NCI-H446 treated with DMSO at 0.1 percent for 48 hours (cell line): ENCODE measurements around the gene XAGE5.
"Not testable (repeated sequence)": the region's sequence is repeated elsewhere in the genome, so short reads cannot be mapped to it uniquely, and the experiment has no call there.

Experiments
- DNase-seq: peaks from one replicate; lab custom pipeline; 2025; lab: John Stamatoyannopoulos, UW

The XAGE5 gene, protein sequence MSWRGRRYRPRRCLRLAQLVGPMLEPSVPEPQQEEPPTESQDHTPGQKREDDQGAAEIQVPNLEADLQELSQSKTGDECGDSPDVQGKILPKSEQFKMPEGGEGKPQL

DNA sequence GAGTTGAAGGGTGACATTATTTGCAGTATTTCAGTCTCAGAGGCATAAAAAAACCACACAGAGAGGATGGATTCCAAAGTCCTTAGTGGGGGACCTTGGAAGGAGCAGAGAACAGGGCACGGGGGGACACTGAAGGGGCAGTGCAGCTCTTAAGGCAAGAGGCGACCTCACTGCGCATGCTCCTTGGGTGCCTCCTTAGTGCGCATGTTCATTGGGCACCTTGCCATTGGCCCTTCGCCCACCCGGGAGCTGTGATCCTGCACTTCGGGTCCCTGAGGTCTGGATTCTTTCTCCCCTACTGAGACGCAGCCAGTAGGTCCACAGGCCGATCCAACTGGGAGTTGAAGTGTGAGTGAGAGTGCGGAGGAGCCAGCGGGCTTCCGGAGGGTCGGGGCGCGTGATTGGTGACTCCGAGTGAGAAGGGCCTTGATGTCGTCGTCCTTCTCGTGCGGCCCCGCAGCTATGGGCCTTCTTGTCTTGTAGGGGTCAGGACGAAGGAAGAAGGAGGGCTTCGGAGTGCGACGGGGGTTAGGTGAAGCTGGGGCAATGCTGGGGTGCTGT is at the start of gene XAGE5:
TSS of gene XAGE5 (plus strand) at position 223 of the 561 bp plus-strand sequence. CDS start 1,280 bp downstream, outside the sequence.
- DNase-seq: no peak

DNA sequence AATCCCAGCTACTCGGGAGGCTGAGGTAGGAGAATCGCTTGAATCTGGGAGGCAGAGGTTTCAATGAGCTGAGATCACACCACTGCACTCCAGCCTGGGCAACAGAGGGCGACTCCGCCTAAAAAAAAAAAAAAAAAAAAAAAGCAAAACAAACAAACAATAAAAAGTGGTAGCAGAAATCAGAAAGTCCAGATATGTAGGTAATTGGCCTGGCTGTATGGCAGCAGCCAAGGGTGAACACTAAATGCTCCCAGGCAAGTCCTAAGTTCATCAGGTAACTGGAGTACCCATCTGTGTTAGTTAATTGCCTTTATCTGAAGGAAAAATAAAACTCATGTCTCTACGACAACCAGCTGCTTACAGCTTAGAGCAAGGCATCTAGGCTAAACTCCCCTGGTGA is 45.1 kb upstream of the XAGE5 start:
- DNase-seq: not testable (repeated sequence)

DNA sequence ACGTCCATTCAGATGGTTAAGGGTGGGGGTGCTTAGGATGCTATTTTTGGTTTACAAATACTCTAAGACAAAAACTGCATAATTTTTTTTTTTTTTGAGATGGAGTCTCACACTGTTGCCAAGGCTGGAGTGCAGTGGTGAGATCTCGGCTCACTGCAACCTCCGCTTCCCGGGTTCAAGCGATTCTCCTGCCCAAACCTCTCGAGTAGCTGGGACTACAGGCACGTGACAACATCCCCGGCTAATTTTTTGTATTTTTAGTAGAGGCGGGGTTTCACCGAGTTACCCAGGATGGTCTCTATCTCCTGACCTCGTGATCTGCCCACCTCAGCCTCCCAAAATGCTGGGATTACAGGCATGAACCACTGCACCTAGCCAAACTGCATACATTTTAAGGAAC is 37.6 kb upstream of the XAGE5 start:
- not testable (repeated sequence) for DNase-seq

DNA sequence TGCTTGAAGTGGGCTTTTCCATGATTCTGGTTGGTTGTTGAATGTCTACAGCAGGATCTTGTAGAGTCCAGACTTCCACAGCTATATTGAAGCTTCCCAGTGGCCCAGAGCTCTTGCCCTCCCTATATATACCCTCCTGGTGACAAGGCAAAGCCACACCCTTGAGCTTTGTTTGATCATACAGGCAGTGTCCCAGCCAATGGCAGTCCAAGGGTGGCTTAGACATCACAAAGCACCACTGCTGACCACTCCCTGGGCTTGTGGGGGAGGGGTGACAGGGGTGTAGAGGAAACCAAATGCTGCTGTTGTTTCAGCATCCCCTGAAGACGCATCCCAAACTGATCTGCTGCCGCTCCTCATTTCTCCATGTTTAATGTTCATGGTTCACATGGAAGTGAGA is 13.8 kb upstream of the XAGE5 start, which contains the start of gene SPANXN5:
TSS of gene SPANXN5 (minus strand) at position 101 of the 400 bp plus-strand sequence. CDS start at position 22, 79 bp downstream.
- DNase-seq: not testable (repeated sequence)

DNA sequence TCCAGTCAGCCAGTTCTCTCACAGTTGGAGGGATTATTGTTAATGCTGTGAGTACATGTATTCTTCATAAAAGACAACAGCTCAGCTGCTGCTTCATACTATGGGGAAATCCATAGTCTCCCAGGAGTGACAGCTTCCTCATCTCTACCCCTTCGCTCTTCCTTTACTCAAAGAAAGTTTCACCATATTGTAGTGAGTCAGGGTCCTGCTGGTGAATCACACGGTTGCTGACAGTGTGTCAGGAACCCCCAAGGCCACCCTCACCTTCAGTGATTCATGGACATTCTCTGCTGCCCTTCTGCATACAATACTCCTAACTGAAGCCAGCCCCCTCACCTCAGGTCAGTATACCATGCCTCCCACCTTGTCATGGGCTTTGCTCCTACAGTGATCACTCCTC is 6.2 kb upstream of the XAGE5 start:
- DNase-seq: not testable (repeated sequence)

DNA sequence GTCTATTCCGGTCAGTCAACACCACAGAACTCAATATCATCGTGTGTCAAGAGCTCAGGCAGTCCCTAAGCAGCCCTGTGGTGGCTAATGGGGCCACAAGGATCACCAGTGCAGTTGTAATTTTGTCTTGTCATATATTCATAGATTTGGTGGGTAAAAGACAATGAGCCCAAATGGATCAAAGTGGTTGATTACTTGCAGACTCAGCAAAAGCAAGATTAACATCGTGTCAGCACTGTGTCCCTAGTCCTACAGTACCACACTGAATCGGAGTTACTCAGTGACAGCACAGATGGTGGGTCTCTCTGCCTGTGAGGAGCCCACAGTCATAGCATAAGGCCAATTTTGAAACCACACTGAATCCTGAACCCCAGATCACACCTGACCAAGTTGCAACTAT is 8.7 kb downstream of the XAGE5 start:
- DNase-seq: no peak

DNA sequence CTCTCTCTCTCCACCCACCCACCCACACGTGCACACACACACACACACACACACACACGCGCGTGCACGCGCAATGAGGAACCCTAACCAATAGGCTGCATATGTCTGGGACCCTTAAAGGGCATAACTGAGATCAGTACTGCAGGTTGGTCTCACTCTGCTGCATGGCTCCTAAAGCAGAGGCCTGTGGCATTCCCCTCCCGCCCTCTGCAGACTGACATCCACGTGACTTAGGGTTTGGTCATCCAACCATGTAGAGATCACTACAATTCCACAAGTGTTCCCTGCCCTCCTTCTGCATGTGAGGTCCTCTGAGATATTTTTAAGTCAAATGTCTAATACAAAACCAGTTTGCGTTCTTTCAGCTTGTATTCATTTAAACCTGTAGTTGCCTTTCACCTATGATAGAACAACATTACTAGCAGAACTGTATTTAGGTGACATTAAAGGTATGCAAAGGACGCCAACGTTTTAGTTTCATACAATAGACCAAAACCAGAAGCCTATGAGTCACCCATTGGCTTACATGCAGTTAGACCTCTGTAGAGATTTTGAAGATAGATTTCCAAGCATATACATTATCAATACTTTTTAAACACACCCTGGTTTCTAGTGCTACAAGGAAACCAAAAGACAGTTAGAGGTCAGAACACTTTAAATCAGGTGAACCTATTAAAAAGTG is 10.1 kb downstream of the XAGE5 start:
- DNase-seq: no peak

DNA sequence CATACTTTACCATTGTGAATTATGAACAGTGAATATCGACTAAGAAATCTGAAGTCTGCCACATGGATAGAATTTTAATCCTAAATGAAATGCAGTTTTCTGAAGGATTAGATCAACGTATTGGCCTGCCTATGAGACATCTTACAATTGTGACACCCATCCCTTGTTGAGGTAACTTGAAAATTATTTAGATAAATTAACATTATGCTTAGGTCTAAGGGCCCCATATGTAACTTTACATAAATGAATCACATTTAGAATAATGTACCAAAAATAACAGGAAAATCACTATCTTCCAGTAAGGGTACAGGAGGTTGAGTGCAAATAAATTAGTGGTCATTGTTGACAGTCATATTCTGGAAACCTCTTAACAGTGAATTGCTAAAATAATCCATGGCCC is 13.5 kb downstream of the XAGE5 start:
- DNase-seq: no peak

DNA sequence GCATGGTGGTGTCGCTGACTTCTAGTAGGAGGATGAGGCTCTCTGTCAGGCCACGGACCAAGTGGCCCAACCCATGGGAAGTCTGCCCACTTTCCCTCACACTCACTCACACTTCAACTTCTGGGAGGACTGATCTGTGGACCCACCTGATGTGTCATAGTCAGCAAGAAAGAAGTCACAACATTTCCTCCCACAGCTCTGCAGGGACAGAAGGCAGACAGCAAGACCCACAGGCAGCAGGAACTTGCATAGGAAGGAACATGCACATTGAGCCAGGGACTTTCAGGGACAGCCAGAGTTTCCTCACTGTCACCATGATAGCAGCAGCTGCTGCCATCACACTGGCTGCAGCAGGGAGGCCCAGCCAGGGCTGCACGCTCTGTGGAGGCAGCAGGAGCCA is 19.5 kb downstream of the XAGE5 start:
- DNase-seq: no peak

DNA sequence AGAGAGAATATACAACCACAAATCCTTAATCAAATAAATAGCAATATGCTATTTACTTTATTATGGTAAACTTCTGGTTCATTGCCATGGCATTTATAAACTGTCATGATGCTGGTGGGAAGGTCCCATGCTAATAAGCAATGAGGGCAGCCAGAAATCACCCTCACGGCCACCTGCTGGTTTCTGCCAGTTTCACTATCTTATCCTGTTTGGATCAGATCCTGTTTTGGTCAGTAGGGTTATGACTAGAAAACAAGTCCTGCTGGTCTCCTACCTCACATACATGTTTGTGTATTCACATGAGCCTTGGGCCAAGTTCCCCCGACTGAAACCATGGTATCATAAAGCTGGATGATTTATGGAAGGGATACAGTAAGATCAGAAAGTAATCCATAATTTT is 28.1 kb downstream of the XAGE5 start:
- DNase-seq: no peak

DNA sequence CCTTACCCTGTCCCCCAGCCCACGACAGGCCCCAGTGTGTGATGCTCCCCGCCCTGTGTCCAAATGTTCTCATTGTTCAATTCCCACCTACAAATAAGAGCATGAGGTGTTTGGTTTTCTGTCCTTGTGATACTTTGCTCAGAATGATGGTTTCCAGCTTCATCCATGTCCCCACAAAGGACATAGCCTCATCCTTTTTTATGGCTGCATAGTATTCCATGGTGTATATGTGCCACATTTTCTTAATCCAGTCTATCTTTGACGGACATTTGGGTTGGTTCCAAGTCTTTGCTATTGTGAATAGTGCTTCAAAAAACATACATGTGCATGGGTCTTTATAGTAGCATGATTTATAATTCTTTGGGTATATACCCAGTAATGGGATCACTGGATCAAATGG is 32.5 kb downstream of the XAGE5 start:
- not testable (repeated sequence) for DNase-seq

DNA sequence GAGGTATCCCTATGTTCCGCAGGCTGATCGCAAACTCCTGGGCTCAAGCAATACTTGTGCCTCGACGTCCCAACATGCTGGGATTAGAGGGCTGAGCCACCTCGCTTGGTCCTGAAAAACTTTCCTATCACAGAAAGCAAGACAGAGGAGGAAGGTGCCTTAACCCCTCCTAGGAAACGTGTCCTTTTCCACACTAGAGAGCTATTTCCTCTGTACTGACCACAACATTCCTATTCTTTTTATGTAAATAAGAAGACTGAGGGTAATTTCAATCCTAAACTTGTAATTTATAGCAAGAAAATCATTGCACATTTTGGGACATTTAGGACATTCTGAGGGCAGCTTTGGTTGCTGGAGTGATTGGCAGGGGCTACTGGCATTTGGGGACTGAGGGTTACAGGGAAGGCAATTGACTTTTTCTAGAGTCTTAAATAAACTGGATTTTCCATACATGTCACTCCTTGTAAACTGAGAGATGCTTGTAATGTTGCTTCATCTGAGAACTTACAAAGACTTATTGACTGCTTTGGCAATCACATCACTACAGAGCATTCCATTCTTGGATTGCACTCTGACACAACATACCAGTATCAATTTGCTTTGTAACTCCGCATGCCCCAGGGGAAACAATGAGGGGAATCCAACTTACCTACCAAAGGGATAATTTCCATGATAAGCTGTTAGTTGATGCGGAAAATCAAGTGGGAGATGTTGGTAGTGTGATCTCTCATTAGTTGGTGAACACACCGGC is 41.2 kb downstream of the XAGE5 start:
- DNase-seq: no peak

DNA sequence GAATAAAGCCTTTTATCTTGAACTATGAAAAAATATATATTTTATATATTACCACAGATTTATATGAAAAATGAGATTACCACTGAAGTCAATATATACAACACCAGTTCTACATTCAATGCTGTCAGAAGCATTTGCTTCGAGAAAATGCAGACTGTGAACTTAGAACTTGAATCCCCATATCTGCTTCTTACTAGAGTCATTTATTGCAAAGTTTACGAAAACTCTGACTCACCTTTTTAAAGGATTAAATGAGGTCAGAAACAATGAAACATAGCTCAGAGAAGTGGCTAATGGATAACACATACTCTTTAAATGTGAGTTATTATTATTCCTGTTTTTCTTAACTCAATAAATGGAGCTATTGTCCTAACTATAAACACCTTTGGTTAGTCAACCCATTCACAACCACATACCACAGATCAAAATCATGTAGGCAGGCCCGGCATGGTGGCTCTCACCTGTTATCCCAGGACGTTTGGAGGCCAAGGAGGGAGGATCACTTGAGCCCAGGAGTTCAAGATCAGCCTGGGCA is 46.0 kb downstream of the XAGE5 start:
- not testable (repeated sequence) for DNase-seq

DNA sequence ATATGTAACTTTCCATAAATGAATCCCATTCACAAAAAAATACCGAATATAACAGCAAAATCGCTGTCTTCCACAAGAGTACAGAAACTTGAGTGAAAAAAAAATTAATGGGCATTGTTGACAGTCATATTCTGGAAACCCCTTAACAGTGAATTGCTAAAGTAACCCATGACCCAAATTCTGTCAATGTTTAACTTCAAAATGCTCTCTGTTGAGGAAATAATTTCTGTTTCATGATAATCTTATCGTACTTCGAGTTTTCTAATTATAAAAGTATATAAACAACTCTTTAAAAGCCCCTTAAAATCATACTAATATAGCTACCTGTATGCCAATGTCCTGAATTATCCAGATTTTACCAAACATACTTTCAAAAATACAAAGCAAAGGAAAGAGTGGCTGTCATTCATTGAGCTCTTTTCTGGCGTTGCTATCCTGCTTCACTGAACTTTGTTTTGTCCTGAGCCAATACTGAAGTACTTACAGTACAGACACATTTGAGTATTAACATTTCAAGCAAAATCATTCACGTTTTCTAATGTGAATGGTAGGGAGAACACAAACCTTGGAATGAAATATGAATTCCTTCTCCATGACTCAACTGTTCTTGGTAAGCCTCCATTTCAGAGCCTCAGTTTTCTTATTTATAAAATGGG is 54.4 kb downstream of the XAGE5 start:
- DNase-seq: no peak
